ENCODE results near the gene NR6A1. TPM values are rescaled to one million over a fixed set of nuclear protein-coding genes. Genes with fewer than 3 reads are reported as not detected.
A peak's percentile ranks its signal among the peaks of the same experiment; 100 is the strongest.

Gene NR6A1
- total RNA-seq, 1 donor from 2014 or later: 60.7 TPM

DNA sequence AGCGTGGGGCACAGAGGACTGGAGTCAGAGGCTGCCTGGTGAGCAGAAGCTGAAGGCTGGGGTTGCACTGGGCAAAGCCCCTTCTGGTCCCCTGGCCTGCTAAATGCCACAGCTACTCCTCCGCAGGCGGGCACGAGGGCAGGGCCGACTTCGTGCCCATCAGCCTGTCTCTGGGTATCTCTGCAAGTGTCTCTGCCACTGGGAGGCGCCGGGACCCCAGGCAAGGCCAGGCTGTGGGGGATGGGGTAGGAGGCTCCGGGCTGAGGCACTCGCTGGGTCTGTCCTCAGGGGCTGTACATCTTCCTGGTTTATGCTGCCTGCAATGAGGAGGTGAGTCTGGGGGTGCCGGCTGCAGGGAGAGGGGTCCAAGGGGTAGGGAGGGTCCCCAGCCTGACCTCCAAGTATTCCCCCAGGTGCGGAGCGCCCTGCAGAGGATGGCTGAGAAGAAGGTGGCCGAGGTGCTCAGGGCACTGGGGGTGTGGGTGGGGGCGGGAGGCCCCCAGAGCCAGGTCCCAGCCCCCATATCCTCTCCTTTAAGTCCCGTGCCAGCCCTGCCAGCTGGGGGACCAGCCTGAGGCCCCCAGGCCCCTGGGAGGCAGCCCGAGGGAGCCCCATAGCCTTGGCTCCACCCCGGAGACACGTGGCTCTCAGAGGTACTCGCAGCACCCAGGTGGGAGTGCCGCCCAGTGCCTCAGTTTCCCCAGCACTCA lies 295.8 kb downstream of the NR6A1 start:
- Mint-ChIP-seq H3K4me3 (no peak overlapping the region), H3K4me1 (peaks cover 12% of the 10 kb centered on the region), H3K36me3 (ENCODE audit: low read depth) (no peaks in the 10 kb centered on the region), H3K27me3 (ENCODE audit: low read depth) (peaks cover 6% of the 10 kb centered on the region), H3K9me3 (no peaks in the 10 kb centered on the region), H3K27ac (ENCODE audit: unreplicated experiment) (no peak overlapping the region)
- TF ChIP-seq, protein P1, sequence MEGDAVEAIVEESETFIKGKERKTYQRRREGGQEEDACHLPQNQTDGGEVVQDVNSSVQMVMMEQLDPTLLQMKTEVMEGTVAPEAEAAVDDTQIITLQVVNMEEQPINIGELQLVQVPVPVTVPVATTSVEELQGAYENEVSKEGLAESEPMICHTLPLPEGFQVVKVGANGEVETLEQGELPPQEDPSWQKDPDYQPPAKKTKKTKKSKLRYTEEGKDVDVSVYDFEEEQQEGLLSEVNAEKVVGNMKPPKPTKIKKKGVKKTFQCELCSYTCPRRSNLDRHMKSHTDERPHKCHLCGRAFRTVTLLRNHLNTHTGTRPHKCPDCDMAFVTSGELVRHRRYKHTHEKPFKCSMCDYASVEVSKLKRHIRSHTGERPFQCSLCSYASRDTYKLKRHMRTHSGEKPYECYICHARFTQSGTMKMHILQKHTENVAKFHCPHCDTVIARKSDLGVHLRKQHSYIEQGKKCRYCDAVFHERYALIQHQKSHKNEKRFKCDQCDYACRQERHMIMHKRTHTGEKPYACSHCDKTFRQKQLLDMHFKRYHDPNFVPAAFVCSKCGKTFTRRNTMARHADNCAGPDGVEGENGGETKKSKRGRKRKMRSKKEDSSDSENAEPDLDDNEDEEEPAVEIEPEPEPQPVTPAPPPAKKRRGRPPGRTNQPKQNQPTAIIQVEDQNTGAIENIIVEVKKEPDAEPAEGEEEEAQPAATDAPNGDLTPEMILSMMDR (conservative IDR thresholded peaks at IDR 0.05): no peak
- DNase-seq (ENCODE audit: low read depth, low spot score): no peak

DNA sequence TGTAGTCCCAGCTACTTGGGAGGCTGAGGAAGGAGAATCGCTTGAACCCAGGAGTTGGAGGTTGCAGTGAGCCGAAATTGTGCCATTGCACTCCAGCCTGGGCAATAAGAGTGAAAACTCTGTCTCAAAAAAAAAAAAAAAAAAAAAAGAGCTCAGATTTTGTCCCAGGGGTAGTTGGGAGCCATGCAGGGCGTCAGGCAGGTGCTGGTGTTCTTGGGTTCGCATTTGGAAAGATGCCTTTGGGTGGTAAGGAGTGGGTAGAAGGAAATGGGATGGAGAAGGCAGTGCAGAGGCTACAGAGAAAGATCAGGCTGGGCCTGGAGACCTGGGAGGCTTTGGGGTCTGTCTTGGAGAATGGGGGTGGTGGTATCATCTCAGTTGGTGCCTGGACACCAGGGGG lies 297.0 kb downstream of the NR6A1 start:
- Mint-ChIP-seq H3K9me3 (no peaks in the 10 kb centered on the region), H3K4me3 (no peak overlapping the region), H3K27ac (ENCODE audit: unreplicated experiment) (no peak overlapping the region), H3K27me3 (ENCODE audit: low read depth) (no peaks in the 10 kb centered on the region), H3K4me1 (peaks cover 7% of the 10 kb centered on the region), H3K36me3 (ENCODE audit: low read depth) (no peaks in the 10 kb centered on the region)
- DNase-seq (ENCODE audit: low read depth, low spot score): no peak
- TF ChIP-seq, protein P1 (conservative IDR thresholded peaks at IDR 0.05): no peak

DNA sequence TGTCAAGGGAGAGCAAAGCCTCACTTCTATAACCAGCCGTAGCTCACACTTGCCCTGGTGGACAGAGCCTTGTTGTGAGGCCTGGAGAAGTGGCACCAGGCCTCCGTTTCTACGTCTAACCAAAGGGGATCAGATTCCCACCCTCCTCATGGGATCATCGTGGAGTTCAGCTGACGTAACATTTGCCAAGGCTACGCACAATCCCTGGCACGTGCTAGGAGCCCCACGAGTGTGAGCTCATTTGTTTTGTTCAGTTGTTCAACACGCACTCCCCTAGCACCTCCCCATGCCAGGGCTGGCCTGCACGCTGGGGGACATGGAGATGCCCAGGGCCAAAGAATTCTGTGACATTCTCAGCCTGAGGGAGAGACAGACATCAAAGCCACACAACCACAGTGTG lies 297.8 kb downstream of the NR6A1 start:
- Mint-ChIP-seq H3K27ac (ENCODE audit: unreplicated experiment) (peak overlapping the region; percentile 57), H3K36me3 (ENCODE audit: low read depth) (no peaks in the 10 kb centered on the region), H3K4me1 (peaks cover 4% of the 10 kb centered on the region), H3K27me3 (ENCODE audit: low read depth) (no peaks in the 10 kb centered on the region), H3K9me3 (no peaks in the 10 kb centered on the region), H3K4me3 (no peak overlapping the region)
- TF ChIP-seq, protein P1 (conservative IDR thresholded peaks at IDR 0.05): no peak
- no peak for DNase-seq (ENCODE audit: low read depth, low spot score)

DNA sequence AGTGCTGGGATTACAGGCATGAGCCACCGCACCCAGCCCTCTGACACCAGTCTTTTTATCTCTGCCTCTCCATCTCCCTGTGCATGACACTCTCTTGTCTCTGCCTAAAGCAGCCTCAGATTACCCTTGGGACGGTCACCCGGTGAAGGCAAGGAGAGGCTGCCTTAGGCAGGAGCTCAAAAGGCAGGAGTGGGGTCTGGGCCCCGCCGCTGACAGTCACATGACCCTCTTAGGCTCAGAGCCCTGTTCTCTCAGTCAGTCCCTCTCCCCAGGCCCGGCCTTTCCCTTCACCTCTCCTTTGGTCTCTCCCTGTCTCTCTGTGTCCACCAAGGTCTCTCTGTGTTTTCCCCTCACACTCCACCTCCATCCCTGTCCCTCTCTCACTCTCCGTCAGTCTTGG lies 298.3 kb downstream of the NR6A1 start:
- H3K27ac Mint-ChIP-seq (ENCODE audit: unreplicated experiment): peak overlapping the region; percentile 57
- DNase-seq (ENCODE audit: low read depth, low spot score): no peak
- no peaks in the 10 kb centered on the region for H3K9me3 Mint-ChIP-seq
- no peaks in the 10 kb centered on the region for H3K27me3 Mint-ChIP-seq (ENCODE audit: low read depth)
- no peaks in the 10 kb centered on the region for H3K4me1 Mint-ChIP-seq
- H3K4me3 Mint-ChIP-seq: no peak overlapping the region
- H3K36me3 Mint-ChIP-seq (ENCODE audit: low read depth): no peaks in the 10 kb centered on the region
- TF ChIP-seq, protein P1 (conservative IDR thresholded peaks at IDR 0.05): no peak

DNA sequence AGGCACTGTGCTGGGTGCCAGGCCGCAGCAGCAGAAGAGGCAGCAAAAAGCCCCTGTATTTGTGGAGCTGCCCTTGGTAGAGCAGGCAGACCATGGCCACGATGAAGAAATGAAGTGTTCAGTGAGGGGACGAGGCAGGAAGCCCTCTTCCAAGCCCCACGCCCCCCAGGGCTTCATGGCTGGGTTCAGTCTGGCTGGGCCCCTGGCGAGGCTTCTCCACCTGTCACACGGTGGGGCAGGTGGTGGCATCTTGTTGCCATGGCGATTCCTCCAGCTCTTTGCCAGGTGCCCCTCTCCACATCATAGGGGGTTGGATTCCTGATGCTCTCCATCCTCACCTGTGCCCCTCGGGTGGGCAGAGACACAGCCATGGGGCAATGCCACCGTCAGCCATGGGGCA lies 299.4 kb downstream of the NR6A1 start:
- no peaks in the 10 kb centered on the region for H3K4me1 Mint-ChIP-seq
- H3K27ac Mint-ChIP-seq (ENCODE audit: unreplicated experiment): no peak overlapping the region
- no peak for DNase-seq (ENCODE audit: low read depth, low spot score)
- no peaks in the 10 kb centered on the region for H3K27me3 Mint-ChIP-seq (ENCODE audit: low read depth)
- TF ChIP-seq, protein P1 (conservative IDR thresholded peaks at IDR 0.05): no peak
- no peaks in the 10 kb centered on the region for H3K9me3 Mint-ChIP-seq
- H3K36me3 Mint-ChIP-seq (ENCODE audit: low read depth): no peaks in the 10 kb centered on the region
- no peak overlapping the region for H3K4me3 Mint-ChIP-seq
